Measurements from ENCODE around the gene CARD9.

The CARD9 gene

GRCh38 chr9:136386018-136386417, 12.5 kb upstream of the CARD9 start:
- DNase-seq (ENCODE audit: low read depth, low spot score): no peak
- ChIA-PET POLR2A (no interaction called here), CTCF (interaction anchor here (1.9 to 2.3 kb wide), 2 partner anchors 11 to 14 kb away, joined by 4 to 12 read pairs; partner anchors contain the start of gene SNAPC4)
- no peak for TF ChIP-seq CTCF (IDR thresholded peaks at IDR 0.05; ENCODE audit: insufficient read depth, low read length, missing control alignments)
- no peak overlapping the region for H3K4me3 ChIP-seq (ENCODE audit: low read depth, low read length)

- H3K4me3 ChIP-seq (ENCODE audit: low read depth, low read length): no peak overlapping the region
- ChIA-PET POLR2A (no interaction called here), CTCF (interaction anchor here (1.1 to 2.3 kb wide), 5 partner anchors 10 to 72 kb away, joined by 4 to 12 read pairs (median 5); partner anchors contain the start of genes DNLZ and SNAPC4)
- TF ChIP-seq CTCF (IDR thresholded peaks at IDR 0.05; ENCODE audit: insufficient read depth, low read length, missing control alignments): no peak
- DNase-seq (ENCODE audit: low read depth, low spot score): no peak
Measured at GRCh38 chr9:136385015-136385414, 11.5 kb upstream of the CARD9 start.

DNA sequence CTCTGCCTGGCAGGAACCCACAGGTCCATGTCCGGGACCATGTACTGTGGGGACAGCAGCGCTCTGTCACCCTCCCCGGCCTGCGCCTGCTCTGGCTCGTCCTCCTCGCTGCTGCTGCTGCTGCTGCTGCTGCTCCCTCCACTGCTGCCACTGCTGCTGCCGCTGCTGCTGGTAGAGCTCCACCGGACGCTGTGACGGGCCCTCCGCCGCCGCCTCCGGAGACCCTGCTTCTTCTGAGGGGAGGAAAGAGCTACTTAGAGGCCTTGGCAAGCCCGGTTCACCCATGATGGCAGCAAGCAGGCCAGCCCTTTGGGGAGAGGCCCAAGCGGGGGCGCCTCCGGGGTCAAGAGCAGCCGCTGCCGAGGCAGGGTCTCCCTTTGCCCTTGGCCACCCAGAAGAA, 10.0 kb upstream of the CARD9 start:
- ChIA-PET CTCF (interaction anchor here (1.3 to 2.0 kb wide), 3 partner anchors 19 to 70 kb away, joined by 5 to 6 read pairs (median 5); partner anchors contain the start of gene DNLZ), POLR2A (no interaction called here)
- no peak overlapping the region for H3K4me3 ChIP-seq (ENCODE audit: low read depth, low read length)
- DNase-seq (ENCODE audit: low read depth, low spot score): no peak
- no peak for TF ChIP-seq CTCF (IDR thresholded peaks at IDR 0.05; ENCODE audit: insufficient read depth, low read length, missing control alignments)

- no peak for TF ChIP-seq CTCF (IDR thresholded peaks at IDR 0.05; ENCODE audit: insufficient read depth, low read length, missing control alignments)
- POLR2A ChIA-PET: no interaction called here
- no peak overlapping the region for H3K4me3 ChIP-seq (ENCODE audit: low read depth, low read length)
- CTCF ChIA-PET: interaction anchor here (0.7 to 1.6 kb wide), 5 partner anchors 9 to 69 kb away, joined by 3 to 5 read pairs (median 3); no protein-coding TSS in a partner anchor
- no peak for DNase-seq (ENCODE audit: low read depth, low spot score)
Measured at GRCh38 chr9:136381966-136382513, 8.6 kb upstream of the CARD9 start.

GRCh38 chr9:136381311-136381710, 7.8 kb upstream of the CARD9 start:
- ChIA-PET POLR2A (no interaction called here), CTCF (interaction anchor here (0.7 to 1.6 kb wide), 4 partner anchors 10 to 19 kb away, joined by 3 to 5 read pairs (median 3); no protein-coding TSS in a partner anchor)
- no peak overlapping the region for H3K4me3 ChIP-seq (ENCODE audit: low read depth, low read length)
- no peak for TF ChIP-seq CTCF (IDR thresholded peaks at IDR 0.05; ENCODE audit: insufficient read depth, low read length, missing control alignments)
- DNase-seq (ENCODE audit: low read depth, low spot score): no peak

DNA sequence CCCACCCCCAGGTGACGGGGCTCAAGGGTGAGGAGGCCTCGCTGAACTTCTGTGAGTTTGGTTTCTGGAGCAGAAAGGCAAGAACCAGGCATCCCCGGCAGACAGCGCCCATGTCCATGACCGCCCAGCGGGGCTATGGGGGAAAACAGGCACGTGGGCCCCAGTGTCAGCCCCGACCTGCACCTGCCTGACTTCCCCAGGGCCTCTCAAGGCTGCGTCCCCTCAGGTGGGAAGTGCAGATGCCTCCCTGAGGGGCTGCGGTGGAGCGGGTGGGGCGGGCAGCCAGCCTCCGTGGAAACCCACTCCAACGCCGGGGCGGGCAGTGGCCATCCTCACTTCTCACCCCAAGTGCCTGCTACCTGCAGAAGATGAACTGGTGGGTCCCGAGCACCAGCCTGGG, 6.9 kb upstream of the CARD9 start:
- POLR2A ChIA-PET: no interaction called here
- DNase-seq (ENCODE audit: low read depth, low spot score): no peak
- CTCF ChIA-PET: interaction anchor here (1.0 to 1.6 kb wide), 2 partner anchors 13 to 17 kb away, joined by 4 to 5 read pairs; partner anchors contain the start of gene DNLZ
- H3K4me3 ChIP-seq (ENCODE audit: low read depth, low read length): no peak overlapping the region
- TF ChIP-seq CTCF (IDR thresholded peaks at IDR 0.05; ENCODE audit: insufficient read depth, low read length, missing control alignments): no peak
